OCI-LY3 (cell line): ENCODE measurements around the gene TTYH3.

Experiments
- CTCF ChIP-seq: fragments of 200-600, 300-600 bp; sonication (generic); IDR thresholded peaks from 2 replicates; pipeline ENCODE4 v1.5.1; 2014; ENCODE audit warnings: antibody characterized with exemption, low read length, low read depth
- EZH2phosphoT487 ChIP-seq: fragments of 200-600 bp; shearing (Covaris generic); IDR thresholded peaks from 2 replicates; pipeline ENCODE4 v1.6.1; 2018; ENCODE audit warnings: antibody characterized with exemption, mixed run types, low read depth

GRCh38 chr7:2610466-2610865 lies 21.3 kb upstream of the TTYH3 start:
- TF ChIP-seq CTCF (no peak), EZH2phosphoT487 (no peak)
